Keratinocyte (primary cell): Measurements from ENCODE around the gene GTF2IRD1.
"Not testable (repeated sequence)": the region's sequence is repeated elsewhere in the genome, so short reads cannot be mapped to it uniquely, and the experiment has no call there.

ENCODE experiments used
- CTCF ChIP-seq, 3 experiments: IDR thresholded peaks in 1 of 3; conservative IDR thresholded peaks in 1 of 3; optimal IDR thresholded peaks in 1 of 3; 2 replicates in 2 of 3; 3 replicates in 1 of 3; pipeline versions ENCODE3 to v1.5.1; 2011; ENCODE audit warnings: low read length in 3 of 3, mild to moderate bottlenecking in 3 of 3, moderate library complexity in 2 of 3, control low read depth in 1 of 3, inconsistent platforms in 1 of 3; ENCODE audit not compliant: insufficient read depth in 2 of 3; ENCODE audit errors: extremely low read depth in 1 of 3
- EZH2 ChIP-seq: IDR thresholded peaks from one replicate; pipeline ENCODE4 v1.6.1; 2012; ENCODE audit warnings: inconsistent platforms, mild to moderate bottlenecking, low read length, moderate library complexity

- TF ChIP-seq CTCF (optimal IDR thresholded peaks at IDR 0.05 in 1 of 3, IDR thresholded peaks at IDR 0.05 in 1 of 3, conservative IDR thresholded peaks at IDR 0.05 in 1 of 3; ENCODE audit: extremely low read depth in 1 of 3, insufficient read depth in 2 of 3, low read length in 3 of 3); EZH2: not testable (repeated sequence)
These were observed 99.9 kb downstream of the GTF2IRD1 start for GRCh38 chr7:74553596-74554012.
